Endothelial cell of umbilical vein (primary cell): ENCODE data around the gene FABP7. TPM values are rescaled to one million over a fixed set of nuclear protein-coding genes. Genes with fewer than 3 reads are reported as not detected.

Source experiments
- BruUV-seq: library from RNA; stranded (reverse); fragments of 400-500 nt; replicated peaks from 2 replicates; lab custom pipeline; 2021; lab: Mats Ljungman, UMichigan
- CTCF ChIA-PET: fragments of 300-600, 350-600 bp; sonication (Branson Sonifier 250); formaldehyde crosslinking; loops from one replicate; lab custom pipeline; 2021; ENCODE audit warnings: antibody characterized with exemption, inconsistent platforms; lab: Charles Lee
- POLR2A ChIA-PET: fragments of 300-600, 350-600 bp; sonication (Branson Sonifier 250); formaldehyde crosslinking; loops from one replicate; lab custom pipeline; 2021; ENCODE audit warnings: antibody characterized with exemption, inconsistent platforms; lab: Charles Lee
- DNase-seq: peaks from one replicate; pipeline ENCODE4 v3.0.0-alpha.2; 2011; ENCODE audit warnings: low read depth, low spot score
- FAIRE-seq: peaks from 2 replicates; lab custom pipeline; 2011; peaks lifted over from hg19 to GRCh38; lab: Jason Lieb, UNC
- H2AFZ ChIP-seq: 2 replicates; pipeline ENCODE4 v1.6.0; 2012; ENCODE audit warnings: low read depth, low read length, control low read depth, inconsistent platforms
- H3K27ac ChIP-seq: 2 replicates; pipeline ENCODE4 v1.5.1; 2011; ENCODE audit warnings: low read depth, mild to moderate bottlenecking, control low read depth, low read length, moderate library complexity; ENCODE audit not compliant: insufficient read depth
- H3K27me3 ChIP-seq, 2 experiments: 2 replicates each; pipeline versions ENCODE4 v1.6.0 to v1.6.1; 2011; ENCODE audit warnings: low read length in 2 of 2, mixed read lengths in 1 of 2; ENCODE audit not compliant: control insufficient read depth in 2 of 2, insufficient read depth in 2 of 2
- H3K36me3 ChIP-seq, 2 experiments: 2 replicates in 1 of 2; 3 replicates in 1 of 2; pipeline ENCODE4 v1.5.1; 2011; ENCODE audit warnings: low read length in 2 of 2, mild to moderate bottlenecking in 1 of 2, moderate library complexity in 1 of 2; ENCODE audit not compliant: control insufficient read depth in 2 of 2, insufficient read depth in 2 of 2; ENCODE audit errors: extremely low read depth in 1 of 2
- H3K4me1 ChIP-seq: 3 replicates; pipeline ENCODE4 v1.5.1; 2011; ENCODE audit warnings: mild to moderate bottlenecking, low read length; ENCODE audit not compliant: control insufficient read depth, insufficient read depth; ENCODE audit errors: extremely low read depth
- H3K4me2 ChIP-seq: 2 replicates; pipeline ENCODE4 v1.6.1; 2011; ENCODE audit warnings: low read length, control low read depth, mixed read lengths; ENCODE audit not compliant: insufficient read depth
- H3K4me3 ChIP-seq, 3 experiments: fragments of 200-600 bp in 1 of 3; sonication (generic), shearing (Covaris generic) in 1 of 3; replicated peaks in 1 of 3; 2 replicates each; pipeline ENCODE4 v1.5.1; 2011 to 2016; ENCODE audit warnings: control low read depth in 3 of 3, low read length in 3 of 3, mild to moderate bottlenecking in 2 of 3, inconsistent platforms in 1 of 3, low read depth in 1 of 3, moderate library complexity in 1 of 3; ENCODE audit not compliant: insufficient read depth in 1 of 3
- H3K79me2 ChIP-seq: 2 replicates; pipeline ENCODE4 v1.6.0; 2012; ENCODE audit warnings: low read length, inconsistent platforms; ENCODE audit not compliant: control insufficient read depth, insufficient read depth
- H3K9ac ChIP-seq: replicated peaks from 2 replicates; pipeline ENCODE3; 2011; ENCODE audit warnings: low read length, control low read depth; ENCODE audit not compliant: insufficient read depth; ENCODE audit errors: extremely low read depth
- H3K9me1 ChIP-seq: replicated peaks from 3 replicates; pipeline ENCODE4 v1.6.0; 2011; ENCODE audit warnings: mild to moderate bottlenecking, low read length; ENCODE audit not compliant: control insufficient read depth, insufficient read depth; ENCODE audit errors: extremely low read depth
- H3K9me3 ChIP-seq: replicated peaks from 2 replicates; pipeline ENCODE4 v1.5.1; 2012; ENCODE audit warnings: low read length, inconsistent platforms; ENCODE audit not compliant: control insufficient read depth, insufficient read depth
- H4K20me1 ChIP-seq: replicated peaks from 2 replicates; pipeline ENCODE3; 2011; ENCODE audit warnings: mild to moderate bottlenecking, low read length; ENCODE audit not compliant: control insufficient read depth, insufficient read depth; ENCODE audit errors: extremely low read depth
- CTCF ChIP-seq, 2 donors: IDR thresholded peaks; 1 replicate in 1 of 2; 2 replicates in 1 of 2; pipeline ENCODE4 v1.5.1; 2011; ENCODE audit warnings: low read length in 2 of 2, mild to moderate bottlenecking in 2 of 2, moderate library complexity in 2 of 2, control low read depth in 1 of 2, inconsistent platforms in 1 of 2, low read depth in 1 of 2; ENCODE audit not compliant: insufficient read depth in 1 of 2; ENCODE audit errors: extremely low read depth in 1 of 2
- EZH2 ChIP-seq: IDR thresholded peaks from 2 replicates; pipeline ENCODE4 v1.6.1; 2012; ENCODE audit warnings: borderline replicate concordance, low read depth, mild to moderate bottlenecking, moderate library complexity, low read length, inconsistent platforms; ENCODE audit not compliant: severe bottlenecking
- FOS ChIP-seq: IDR thresholded peaks from 2 replicates; pipeline ENCODE4 v1.6.1; 2011; ENCODE audit warnings: mild to moderate bottlenecking, low read length, moderate library complexity, borderline replicate concordance; ENCODE audit not compliant: insufficient read depth
- GATA2 ChIP-seq: IDR thresholded peaks from 2 replicates; pipeline ENCODE4 v1.7.0; 2011; ENCODE audit warnings: low read depth, mild to moderate bottlenecking, moderate library complexity, mixed read lengths, low read length; ENCODE audit not compliant: insufficient read length, insufficient read depth
- JUN ChIP-seq: IDR thresholded peaks from 2 replicates; pipeline ENCODE4 v1.6.1; 2011; ENCODE audit warnings: borderline replicate concordance, low read depth; ENCODE audit not compliant: insufficient read length, insufficient read depth
- MAX ChIP-seq: IDR thresholded peaks from 2 replicates; pipeline ENCODE4 v1.6.1; 2011; ENCODE audit not compliant: insufficient read depth, insufficient read length
- MYC ChIP-seq: IDR thresholded peaks from one replicate; pipeline ENCODE4 v1.6.1; 2011; ENCODE audit warnings: mild to moderate bottlenecking, low read depth, low read length
- POLR2A ChIP-seq: IDR thresholded peaks from 2 replicates; pipeline ENCODE4 v1.6.1; 2012; ENCODE audit warnings: low read depth, mild to moderate bottlenecking, control low read depth, low read length
- POLR2AphosphoS5 ChIP-seq: IDR thresholded peaks from 2 replicates; pipeline ENCODE4 v1.6.1; 2012; ENCODE audit warnings: low read depth, mild to moderate bottlenecking, control low read depth, low read length, moderate library complexity; ENCODE audit not compliant: insufficient read depth
- dilution Hi-C: fragments of 300-500 bp; cut with MboI; formaldehyde crosslinking; loops from one replicate; pipeline ENCODE4 v1.15.0; 2019; ENCODE audit warnings: low sequenced_read_pairs; ENCODE audit not compliant: extremely low pct_ligation_motif_present
- intact Hi-C: fragments of 100-400 bp; cut with micrococcal nuclease; formaldehyde crosslinking; loops from one replicate; pipeline ENCODE4 v1.10.0; 2022
- polyA plus RNA-seq, 4 experiments: library from polyadenylated mRNA; depleted of rRNA in 3 of 4; stranded (reverse) in 3 of 4; unstranded in 1 of 4; fragments of >200 nt; gene quantifications; 2 replicates each; pipeline versions ENCODE4 v1.2.1 to v1.2.3, GENCODE V29; 2011 to 2012; ENCODE audit warnings: missing spikeins in 1 of 4
- total RNA-seq: library from RNA; stranded (reverse); gene quantifications from 2 replicates; pipeline ENCODE4 v1.2.3, GENCODE V29; 2021

FABP7 gene
- total and polyA plus RNA-seq, 2 donors (not counting 3 experiments of a cell fraction or from before 2014, with no cell fraction given), result not detected

GRCh38 chr6:122751326-122751725 is 28.2 kb upstream of the FABP7 start:
- no peak for TF ChIP-seq POLR2A
- no peak for TF ChIP-seq MAX
- no peak for TF ChIP-seq POLR2AphosphoS5
- no peak for TF ChIP-seq MYC
- TF ChIP-seq GATA2, result no peak
- no peak for TF ChIP-seq CTCF (IDR thresholded peaks at IDR 0.05; ENCODE audit: extremely low read depth in 1 of 2, insufficient read depth in 1 of 2, low read depth in 1 of 2, low read length in 2 of 2)
- no peak for TF ChIP-seq FOS
- TF ChIP-seq EZH2, result no peak
- no peak for TF ChIP-seq JUN
- Histone ChIP-seq H4K20me1 (no peaks in the 10 kb centered on the region), H3K27ac (no peak overlapping the region), H3K4me3 (no peak overlapping the region), H3K9me1 (no peaks in the 10 kb centered on the region), H3K9me3 (no peaks in the 10 kb centered on the region), H3K79me2 (no peaks in the 10 kb centered on the region), H2AFZ (no peak overlapping the region), H3K36me3 (no peaks in the 10 kb centered on the region), H3K27me3 (peaks cover 0 to 3% of the 10 kb centered on the region in 2 experiments), H3K9ac (no peak overlapping the region), H3K4me2 (no peak overlapping the region), H3K4me1 (no peaks in the 10 kb centered on the region)
- no TSS peak for BruUV-seq
- FAIRE-seq, result no peak
- intact Hi-C loops (no loop called here), dilution Hi-C loops (no loop called here)
- no peak for DNase-seq
- ChIA-PET CTCF (interaction anchor here (0.9 kb wide), 1 partner anchor 20 kb away, joined by 3 read pairs; no protein-coding TSS in a partner anchor), POLR2A (no interaction called here)
